GM19043 (cell line): ENCODE measurements around the gene BEX4.
"Not testable (repeated sequence)": the region's sequence is repeated elsewhere in the genome, so short reads cannot be mapped to it uniquely, and the experiment has no call there.

ENCODE experiments used
- ATAC-seq: cut with Tn5 transposase; IDR thresholded peaks from one replicate; pipeline ENCODE4 v1.9.1; 2021; ENCODE audit warnings: low read depth; ENCODE audit not compliant: unreplicated experiment

Gene BEX4

DNA sequence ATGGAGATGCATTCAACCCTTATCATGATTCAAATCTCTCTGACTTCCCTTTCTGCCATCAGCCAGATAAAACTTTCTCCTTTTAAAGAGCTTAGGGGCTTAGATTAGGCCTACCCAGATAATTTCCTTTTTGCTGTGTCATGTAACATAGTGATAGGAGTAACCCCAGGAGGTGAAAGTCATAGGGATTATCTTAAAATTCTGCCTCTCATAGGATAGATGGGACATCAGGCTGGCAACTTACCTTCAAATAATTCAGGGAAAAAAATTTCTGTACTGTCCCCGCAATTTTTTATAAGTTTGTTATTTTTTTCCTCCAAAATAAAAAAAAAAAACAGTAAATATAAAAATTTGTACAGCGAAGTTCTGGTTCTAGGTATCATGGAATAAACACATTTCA is 20.7 kb downstream of the BEX4 start:
- ATAC-seq, result not testable (repeated sequence)

DNA sequence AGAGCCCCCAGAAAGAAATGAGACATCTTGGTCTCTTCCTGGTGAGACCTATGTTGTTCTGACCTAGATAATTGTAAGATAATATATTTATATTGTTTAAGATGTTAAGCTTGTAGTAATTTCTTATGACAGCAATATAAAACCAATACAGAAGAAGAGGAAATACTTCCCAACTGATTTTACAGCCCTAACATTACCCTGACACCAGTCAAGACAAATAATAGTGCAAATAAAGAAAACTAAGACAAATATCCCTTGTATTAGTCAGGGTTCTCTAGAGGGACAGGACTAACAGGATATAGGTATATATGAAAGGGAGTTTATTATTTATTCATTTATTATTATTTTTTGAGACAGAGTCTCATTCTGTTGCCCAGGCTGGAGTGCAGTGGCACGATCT is 21.4 kb downstream of the BEX4 start:
- no peak for ATAC-seq

DNA sequence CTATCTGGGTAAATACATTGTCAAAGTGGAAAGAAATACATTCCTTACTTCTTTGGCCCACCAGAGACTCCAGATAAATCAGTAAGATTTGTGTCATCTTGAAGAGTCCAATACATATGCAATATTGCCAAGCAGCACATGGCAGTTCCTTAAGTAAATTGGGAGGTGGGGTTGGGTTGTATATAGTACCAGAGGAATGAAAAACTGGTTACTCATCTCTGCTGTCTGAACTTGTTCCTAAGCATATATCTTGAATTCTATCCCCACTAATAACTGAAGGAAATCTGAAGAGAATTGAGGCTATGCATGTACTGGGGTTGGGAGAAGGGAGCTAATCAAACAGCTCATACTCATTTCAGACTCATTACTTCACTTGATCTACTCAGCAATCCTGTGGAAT is 25.2 kb downstream of the BEX4 start:
- no peak for ATAC-seq

DNA sequence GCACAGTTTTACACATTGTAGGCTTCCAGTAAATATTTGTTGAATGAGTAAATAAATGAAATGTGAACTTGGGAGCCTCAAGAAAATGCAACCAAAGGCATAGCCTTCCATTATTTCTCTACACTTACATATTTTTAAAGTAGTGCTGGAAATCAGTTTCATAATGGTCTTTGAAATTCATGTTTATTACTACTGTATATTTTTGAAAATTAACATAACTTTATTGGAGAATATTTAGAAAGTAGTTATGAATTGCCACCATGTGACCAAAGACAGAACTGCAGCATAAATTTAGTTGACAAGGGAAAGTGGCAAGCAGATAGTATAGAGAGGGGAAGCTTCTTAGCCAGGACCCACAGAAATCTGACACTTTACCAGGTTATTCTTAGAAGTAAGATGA is 33.6 kb downstream of the BEX4 start:
- ATAC-seq, result no peak

DNA sequence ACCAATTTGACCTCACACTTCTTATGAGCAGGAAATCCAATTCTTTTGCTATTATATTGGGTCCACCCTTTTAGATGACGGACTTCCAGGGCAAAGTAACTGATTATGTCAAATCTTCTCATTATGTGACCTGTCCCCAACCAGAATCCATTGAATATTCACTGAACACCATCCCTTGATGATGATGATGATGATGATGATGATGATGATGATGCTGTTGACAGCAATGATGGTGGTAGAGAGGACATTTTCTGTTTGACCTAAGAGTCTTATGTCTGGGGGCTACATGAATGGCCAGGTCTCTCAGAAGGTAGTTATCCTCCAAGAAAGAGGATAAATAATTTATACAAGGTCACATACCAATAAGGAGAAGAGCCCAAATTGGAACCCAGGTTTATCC is 34.9 kb downstream of the BEX4 start:
- no peak for ATAC-seq

DNA sequence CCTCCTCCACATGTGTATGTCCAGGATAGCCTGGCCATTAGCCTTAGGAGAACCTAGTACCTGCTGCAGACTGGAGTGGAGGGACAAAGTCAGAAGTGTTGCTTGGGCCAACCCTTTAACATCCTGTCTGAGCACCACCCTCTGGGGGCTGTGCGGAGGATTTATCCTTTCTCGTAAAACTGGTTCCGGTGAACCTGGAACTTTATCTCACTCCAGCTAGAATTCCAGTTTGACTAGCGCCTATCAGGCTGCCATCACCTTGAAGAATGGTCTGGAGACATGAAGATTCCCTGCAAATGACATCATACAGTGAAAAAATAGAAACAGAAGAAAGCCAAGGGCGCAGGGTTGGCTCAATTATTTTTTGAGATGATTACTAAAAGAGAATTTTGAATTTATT is 36.1 kb downstream of the BEX4 start:
- no peak for ATAC-seq

DNA sequence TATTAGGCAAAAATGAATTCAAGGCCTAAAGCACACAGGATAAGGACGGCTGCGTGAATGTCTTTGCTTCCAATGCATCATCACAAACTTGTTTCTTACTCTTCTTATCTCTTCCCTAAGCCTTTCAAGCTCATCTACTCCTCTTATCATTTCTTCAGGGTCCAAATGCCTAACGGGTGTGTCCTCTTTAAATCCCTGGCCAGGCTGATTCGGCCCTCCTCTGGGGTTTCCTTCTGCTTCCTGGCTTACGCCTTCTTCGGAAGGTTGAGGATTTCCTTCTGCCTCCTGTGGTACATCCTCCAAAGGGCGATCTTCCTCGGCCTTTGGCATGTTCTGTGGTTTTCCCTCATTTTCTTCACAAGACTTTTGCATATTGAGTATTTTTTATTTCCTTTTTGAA is 38.7 kb downstream of the BEX4 start:
- ATAC-seq, result no peak

DNA sequence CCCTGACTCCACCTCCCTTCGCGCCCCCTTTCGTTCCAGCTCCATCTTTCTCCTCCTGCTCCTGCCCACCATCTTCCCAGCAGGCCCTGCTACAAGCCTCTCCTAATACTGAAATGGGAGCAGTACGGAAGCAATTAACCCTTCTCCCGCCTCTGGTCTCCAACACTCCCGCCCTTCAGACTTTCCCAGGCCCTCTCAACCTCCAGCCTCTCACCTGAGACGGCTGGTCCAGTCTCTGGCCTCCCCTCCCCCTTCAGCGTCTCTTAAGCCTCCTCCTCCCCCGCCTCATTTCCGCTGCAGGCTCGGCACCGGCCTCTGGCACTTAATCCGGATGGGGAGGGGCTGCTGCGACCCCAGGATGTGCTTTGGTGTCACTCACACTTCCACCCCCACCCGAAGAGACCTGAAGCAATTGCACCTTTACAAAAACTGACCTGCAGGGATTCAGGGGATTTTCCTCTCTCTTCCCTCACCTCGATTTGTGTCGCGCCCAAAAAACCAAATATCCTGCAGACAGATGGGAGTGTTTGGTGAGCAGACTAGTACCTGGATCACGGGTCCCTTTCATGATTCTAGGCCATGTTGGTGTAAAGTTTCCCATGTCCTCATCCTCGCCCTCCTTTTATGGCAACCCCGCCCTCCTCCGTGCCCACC is 39.4 kb downstream of the BEX4 start:
- peak; percentile 66 for ATAC-seq

DNA sequence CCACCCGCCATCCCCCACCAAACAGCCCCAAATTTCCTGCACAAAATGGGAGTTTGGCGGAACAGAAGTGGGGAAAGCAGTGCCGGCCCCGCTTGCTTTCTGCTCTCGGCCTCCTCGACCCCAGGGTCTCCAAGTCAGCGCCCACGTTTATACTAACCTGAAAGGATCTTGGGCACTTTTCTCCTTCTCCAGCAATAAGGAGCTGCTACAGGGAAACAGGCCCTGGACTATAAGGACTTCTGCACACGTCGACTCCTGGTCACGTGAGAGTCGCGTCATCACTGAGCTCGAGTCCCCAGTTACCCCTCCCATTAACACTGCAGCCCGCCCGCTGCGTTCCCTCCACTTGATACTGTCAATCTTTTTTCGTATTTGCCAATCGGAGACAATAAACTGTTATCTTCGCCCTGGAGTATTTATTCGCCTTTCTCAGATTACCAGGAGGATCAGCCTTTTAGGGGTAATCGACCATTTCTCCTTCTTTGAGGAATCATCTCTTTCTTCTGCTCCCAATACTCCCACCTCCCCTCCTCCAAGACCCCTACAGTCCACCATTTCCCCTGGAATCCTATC is 40.1 kb downstream of the BEX4 start, which contains the start of gene TCEAL8:
Gene TCEAL8 (minus strand): TSS at position 235 of the 573 bp plus-strand sequence. CDS start 1,176 bp downstream, outside the sequence.
- ATAC-seq, result peak; percentile 92

DNA sequence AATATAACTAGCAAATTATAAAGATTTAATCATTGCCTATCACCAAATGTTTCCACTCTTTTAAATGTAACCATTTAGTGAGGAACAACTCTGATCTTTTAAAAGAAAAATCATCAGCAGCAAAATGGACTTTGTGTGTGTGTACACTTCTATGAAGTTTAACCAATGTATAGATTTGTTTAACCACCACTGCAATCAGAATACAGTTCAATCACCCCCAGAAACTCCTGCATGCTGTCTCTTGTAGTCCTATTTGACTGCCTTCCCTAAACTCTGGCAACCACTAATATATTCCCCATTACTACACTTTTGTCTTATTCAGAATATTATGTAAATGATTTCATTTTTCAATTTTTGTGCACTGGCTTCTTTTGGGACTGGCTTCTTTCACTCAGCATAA is 41.7 kb downstream of the BEX4 start:
- no peak for ATAC-seq

DNA sequence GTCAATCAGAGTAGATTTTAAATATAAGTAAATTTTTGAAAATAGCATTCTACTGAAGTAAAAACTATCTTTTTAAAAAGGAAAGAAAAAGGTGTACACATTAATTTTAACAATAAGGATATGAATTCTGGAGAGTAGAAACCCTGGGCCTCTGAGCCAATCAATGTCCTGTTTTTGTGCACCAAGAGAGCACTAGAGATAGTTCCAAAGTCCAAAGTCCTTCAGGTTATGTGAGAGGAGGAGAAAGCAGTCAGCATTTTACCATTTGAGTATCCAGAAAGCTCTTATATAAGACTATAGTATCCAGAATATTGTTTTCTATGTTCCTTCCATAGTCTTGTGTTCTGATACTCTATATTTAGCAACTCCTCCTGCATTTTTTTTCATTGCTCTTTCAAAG is 43.4 kb downstream of the BEX4 start:
- ATAC-seq, result no peak
